H9 (cell line): ENCODE results near the gene ST6GALNAC2. TPM values are rescaled to one million over a fixed set of nuclear protein-coding genes. Genes with fewer than 3 reads are reported as not detected.

Experiments used
- DNase-seq: peaks from one replicate; pipeline ENCODE4 v3.0.0-alpha.2; 2017
- H2AFZ ChIP-seq: one replicate; pipeline ENCODE4 v1.6.1; 2013; ENCODE audit warnings: mild to moderate bottlenecking, low read length, control low read depth, moderate library complexity
- H2AK5ac ChIP-seq: 2 replicates; pipeline ENCODE4 v1.6.1; 2013; ENCODE audit warnings: low read length, control low read depth, mixed read lengths; ENCODE audit not compliant: insufficient read length
- H2BK120ac ChIP-seq: one replicate; pipeline ENCODE4 v1.6.1; 2013; ENCODE audit warnings: low read depth, mild to moderate bottlenecking, low read length, control low read depth, inconsistent platforms; ENCODE audit not compliant: poor library complexity, severe bottlenecking
- H2BK12ac ChIP-seq: 2 replicates; pipeline ENCODE4 v1.6.1; 2013; ENCODE audit warnings: low read length, control low read depth, mixed read lengths, low read depth; ENCODE audit not compliant: insufficient read length
- H2BK15ac ChIP-seq: 2 replicates; pipeline ENCODE4 v1.6.1; 2013; ENCODE audit warnings: low read depth, low read length, control low read depth
- H2BK20ac ChIP-seq: one replicate; pipeline ENCODE4 v1.6.1; 2013; ENCODE audit warnings: low read depth, mild to moderate bottlenecking, low read length, control low read depth, inconsistent platforms; ENCODE audit not compliant: poor library complexity, severe bottlenecking
- H2BK5ac ChIP-seq: 2 replicates; pipeline ENCODE4 v1.6.1; 2013; ENCODE audit warnings: low read length, control low read depth, mixed read lengths; ENCODE audit not compliant: insufficient read length
- H3K14ac ChIP-seq: 2 replicates; pipeline ENCODE4 v1.6.1; 2013; ENCODE audit warnings: low read length, control low read depth; ENCODE audit not compliant: insufficient read depth
- H3K18ac ChIP-seq: 2 replicates; pipeline ENCODE4 v1.6.1; 2013; ENCODE audit warnings: low read depth, mild to moderate bottlenecking, mixed read lengths, low read length, control low read depth; ENCODE audit not compliant: insufficient read length
- H3K23ac ChIP-seq: 2 replicates; pipeline ENCODE4 v1.6.1; 2013; ENCODE audit warnings: low read length, control low read depth, mixed read lengths, low read depth; ENCODE audit not compliant: insufficient read length
- H3K23me2 ChIP-seq: 2 replicates; pipeline ENCODE4 v1.6.1; 2013; ENCODE audit warnings: low read depth, mild to moderate bottlenecking, mixed read lengths, low read length, control low read depth; ENCODE audit not compliant: insufficient read length, poor library complexity, severe bottlenecking
- H3K27ac ChIP-seq: 2 replicates; pipeline ENCODE4 v1.5.1; 2013; ENCODE audit warnings: low read length, control low read depth, mixed read lengths, low read depth; ENCODE audit not compliant: insufficient read length
- H3K27me3 ChIP-seq: 2 replicates; pipeline ENCODE4 v1.6.1; 2013; ENCODE audit warnings: low read length, control low read depth, inconsistent platforms; ENCODE audit not compliant: insufficient read depth
- H3K4ac ChIP-seq: 2 replicates; pipeline ENCODE4 v1.6.1; 2013; ENCODE audit warnings: low read depth, mild to moderate bottlenecking, control low read depth, inconsistent platforms, low read length, moderate library complexity
- H3K4me1 ChIP-seq: 2 replicates; pipeline ENCODE4 v1.6.1; 2013; ENCODE audit warnings: low read length, control low read depth, inconsistent platforms; ENCODE audit not compliant: insufficient read depth
- H3K4me2 ChIP-seq: 2 replicates; pipeline ENCODE4 v1.6.1; 2013; ENCODE audit warnings: low read length, control low read depth, mixed read lengths; ENCODE audit not compliant: insufficient read length, insufficient read depth
- H3K56ac ChIP-seq: 2 replicates; pipeline ENCODE4 v1.6.1; 2013; ENCODE audit warnings: low read depth, mild to moderate bottlenecking, mixed read lengths, low read length, control low read depth; ENCODE audit not compliant: insufficient read length
- H3K79me1 ChIP-seq: 2 replicates; pipeline ENCODE4 v1.6.1; 2013; ENCODE audit warnings: low read depth, mild to moderate bottlenecking, moderate library complexity, low read length, control low read depth, inconsistent platforms; ENCODE audit not compliant: insufficient read depth, poor library complexity, severe bottlenecking
- H3K79me2 ChIP-seq: 2 replicates; pipeline ENCODE4 v1.6.1; 2013; ENCODE audit warnings: low read length, control low read depth, inconsistent platforms; ENCODE audit not compliant: insufficient read depth
- H3K9ac ChIP-seq: 2 replicates; pipeline ENCODE4 v1.6.1; 2013; ENCODE audit warnings: low read length, control low read depth, mixed read lengths; ENCODE audit not compliant: insufficient read length; ENCODE audit errors: extremely low read depth
- H3K9me3 ChIP-seq: one replicate; pipeline ENCODE4 v1.6.1; 2013; ENCODE audit warnings: low read depth, low read length, inconsistent platforms; ENCODE audit not compliant: control insufficient read depth
- H3T11ph ChIP-seq: one replicate; pipeline ENCODE4 v1.6.1; 2013; ENCODE audit warnings: mild to moderate bottlenecking, low read length, control low read depth, inconsistent platforms
- H4K20me1 ChIP-seq: one replicate; pipeline ENCODE4 v1.6.1; 2013; ENCODE audit not compliant: control insufficient read depth, insufficient read length, insufficient read depth
- H4K5ac ChIP-seq: 2 replicates; pipeline ENCODE4 v1.6.1; 2013; ENCODE audit warnings: low read depth, mild to moderate bottlenecking, mixed read lengths, low read length, control low read depth; ENCODE audit not compliant: insufficient read length
- H4K8ac ChIP-seq: replicated peaks from 2 replicates; pipeline ENCODE4 v1.6.1; 2013; ENCODE audit warnings: low read length, control low read depth, mixed read lengths, low read depth; ENCODE audit not compliant: insufficient read length
- H4K91ac ChIP-seq: 2 replicates; pipeline ENCODE4 v1.6.1; 2013; ENCODE audit warnings: low read depth, mild to moderate bottlenecking, moderate library complexity, mixed read lengths, low read length, control low read depth; ENCODE audit not compliant: insufficient read length
- H3K27ac Mint-ChIP-seq, 3 experiments: 2 replicates in 2 of 3; 3 replicates in 1 of 3; pipeline ENCODE4 v1.8.0; 2020 to 2021; ENCODE audit warnings: mixed read lengths in 3 of 3, mild to moderate bottlenecking in 1 of 3, moderate library complexity in 1 of 3
- H3K27me3 Mint-ChIP-seq: 2 replicates; pipeline ENCODE4 v1.8.0; 2021; ENCODE audit warnings: low read depth, mild to moderate bottlenecking, moderate library complexity, mixed read lengths
- H3K36me3 Mint-ChIP-seq, 3 experiments: 2 replicates in 2 of 3; 3 replicates in 1 of 3; pipeline ENCODE4 v1.8.0; 2020 to 2021; ENCODE audit warnings: low read depth in 3 of 3, mixed read lengths in 3 of 3; ENCODE audit not compliant: insufficient read depth in 1 of 3
- H3K4me1 Mint-ChIP-seq, 2 experiments: 2 replicates each; pipeline ENCODE4 v1.8.0; 2020; ENCODE audit warnings: mixed read lengths in 2 of 2
- H3K4me3 Mint-ChIP-seq, 2 experiments: 2 replicates in 1 of 2; 3 replicates in 1 of 2; pipeline ENCODE4 v1.8.0; 2020 to 2021; ENCODE audit warnings: mild to moderate bottlenecking in 2 of 2, mixed read lengths in 2 of 2, moderate library complexity in 1 of 2
- H3K9me3 Mint-ChIP-seq, 2 experiments: 2 replicates in 1 of 2; 3 replicates in 1 of 2; pipeline ENCODE4 v1.8.0; 2020; ENCODE audit warnings: mild to moderate bottlenecking in 2 of 2, mixed read lengths in 2 of 2, moderate library complexity in 1 of 2
- WGBS: extraction: QIAGEN DNeasy Blood & Tissue Kit; methylation state at CpG from one replicate; pipeline ENCODE4 v1.1.7; 2013; ENCODE audit warnings: missing lambda C conversion rate, low lambda C conversion rate, mixed read lengths; ENCODE audit not compliant: insufficient read length; ENCODE audit errors: extremely low coverage; 5-methylcytosine and 5-hydroxymethylcytosine counted together
- total RNA-seq: library from RNA; stranded (reverse); gene quantifications from 2 replicates; pipeline ENCODE4 v1.2.1, GENCODE V29; 2021
- TF ChIP-seq, protein P1 (sequence below): fragments of 200-600 bp; sonication (generic); conservative IDR thresholded peaks from 3 replicates; pipeline ENCODE4 v1.8.0; 2021; ENCODE audit warnings: antibody characterized with exemption, mild to moderate bottlenecking

ST6GALNAC2 gene
- total RNA-seq, 1 experiment from 2014 or later, result 0.46 TPM

DNA sequence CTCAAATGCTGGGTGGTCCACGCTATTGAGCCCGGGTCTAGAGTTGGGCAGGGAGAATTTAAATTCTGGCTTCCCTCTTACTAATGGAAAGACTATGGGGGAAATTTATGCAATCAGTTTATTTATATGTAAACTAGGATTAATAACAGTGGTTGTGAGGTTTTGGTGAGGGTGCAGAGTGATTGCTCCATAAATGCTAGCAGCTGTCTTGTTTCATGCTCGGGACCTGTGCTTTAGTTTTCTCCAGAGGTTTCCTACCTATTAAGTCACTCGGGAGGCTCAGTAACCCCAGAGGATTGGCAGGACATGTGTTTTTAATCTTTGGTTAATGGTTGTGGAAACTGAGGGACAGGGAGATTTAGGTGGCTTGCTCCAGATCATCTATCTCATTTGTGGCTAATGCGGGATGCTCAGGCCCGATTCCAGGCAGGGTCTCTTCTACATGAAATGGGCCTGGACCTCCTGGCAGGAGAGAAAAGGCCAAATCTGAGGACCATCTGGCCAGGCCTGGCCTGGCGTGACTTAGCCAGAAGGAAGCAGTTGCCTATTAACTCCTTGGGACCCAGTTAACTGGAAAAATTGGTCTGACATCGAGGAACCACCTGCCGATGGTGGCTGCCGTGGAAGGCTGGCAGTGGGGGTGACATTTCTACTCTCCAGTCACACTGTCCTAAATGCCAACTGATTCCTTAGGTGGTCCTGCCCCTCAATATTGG is 43.8 kb downstream of the ST6GALNAC2 start:
- Histone ChIP-seq H3K79me2 (no peaks in the 10 kb centered on the region), H2BK15ac (no peak overlapping the region), H3K27me3 (peaks cover 15% of the 10 kb centered on the region; the same call in 1 of the 2 replicates), H4K20me1 (peaks cover 4% of the 10 kb centered on the region), H2BK20ac (no peak overlapping the region), H3K4me2 (no peak overlapping the region), H4K91ac (no peak overlapping the region), H4K8ac (no peak overlapping the region), H3K9me3 (no peaks in the 10 kb centered on the region), H3K27ac (no peak overlapping the region), H3K9ac (no peak overlapping the region), H3K23me2 (peaks cover 11% of the 10 kb centered on the region), H2AFZ (no peak overlapping the region), H3K56ac (no peak overlapping the region), H2AK5ac (no peak overlapping the region), H3K18ac (no peak overlapping the region), H3T11ph (no peak overlapping the region), H3K23ac (no peak overlapping the region), H3K4ac (no peak overlapping the region), H2BK5ac (no peak overlapping the region), H3K14ac (no peak overlapping the region), H2BK120ac (no peak overlapping the region), H2BK12ac (no peak overlapping the region), H4K5ac (no peak overlapping the region), H3K4me1 (peaks cover 2% of the 10 kb centered on the region; the same call in 1 of the 2 replicates), H3K79me1 (no peaks in the 10 kb centered on the region)
- no peak for DNase-seq
- Mint-ChIP-seq H3K36me3 (no peaks in the 10 kb centered on the region), H3K4me1 (peaks cover 31 to 45% of the 10 kb centered on the region in 2 experiments), H3K27me3 (peaks cover 43% of the 10 kb centered on the region), H3K4me3 (peak overlapping the region in 1 of 2 experiments; percentile 24; a peak in 1 of 5 replicates), H3K9me3 (no peaks in the 10 kb centered on the region), H3K27ac (no peak overlapping the region)
- no CpG with 5 or more reads among the region's 10 CpGs for WGBS
- TF ChIP-seq, protein P1, sequence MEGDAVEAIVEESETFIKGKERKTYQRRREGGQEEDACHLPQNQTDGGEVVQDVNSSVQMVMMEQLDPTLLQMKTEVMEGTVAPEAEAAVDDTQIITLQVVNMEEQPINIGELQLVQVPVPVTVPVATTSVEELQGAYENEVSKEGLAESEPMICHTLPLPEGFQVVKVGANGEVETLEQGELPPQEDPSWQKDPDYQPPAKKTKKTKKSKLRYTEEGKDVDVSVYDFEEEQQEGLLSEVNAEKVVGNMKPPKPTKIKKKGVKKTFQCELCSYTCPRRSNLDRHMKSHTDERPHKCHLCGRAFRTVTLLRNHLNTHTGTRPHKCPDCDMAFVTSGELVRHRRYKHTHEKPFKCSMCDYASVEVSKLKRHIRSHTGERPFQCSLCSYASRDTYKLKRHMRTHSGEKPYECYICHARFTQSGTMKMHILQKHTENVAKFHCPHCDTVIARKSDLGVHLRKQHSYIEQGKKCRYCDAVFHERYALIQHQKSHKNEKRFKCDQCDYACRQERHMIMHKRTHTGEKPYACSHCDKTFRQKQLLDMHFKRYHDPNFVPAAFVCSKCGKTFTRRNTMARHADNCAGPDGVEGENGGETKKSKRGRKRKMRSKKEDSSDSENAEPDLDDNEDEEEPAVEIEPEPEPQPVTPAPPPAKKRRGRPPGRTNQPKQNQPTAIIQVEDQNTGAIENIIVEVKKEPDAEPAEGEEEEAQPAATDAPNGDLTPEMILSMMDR, result no peak
